ENCODE results near the gene ANKS1A. TPM values are rescaled to one million over a fixed set of nuclear protein-coding genes. Genes with fewer than 3 reads are reported as not detected.

ANKS1A gene
- total and polyA plus RNA-seq, 7 experiments from 2014 or later: 2.1 to 14.8 (median 9.6) TPM

- Mint-ChIP-seq H3K27me3 (no peaks in the 10 kb centered on the region), H3K36me3 (peaks cover 0 to 38% (median 19%) of the 10 kb centered on the region in 5 donors), H3K9me3 (no peaks in the 10 kb centered on the region), H3K27ac (no peak overlapping the region), H3K4me3 (no peak overlapping the region), H3K4me1 (peaks cover 0 to 2% (median 0%) of the 10 kb centered on the region in 7 donors)
- no peak overlapping the region for H3K4me3 ChIP-seq (ENCODE audit: low read length)
- peaks cover 0 to 19% (median 0%) of the 10 kb centered on the region in 3 experiments for H3K36me3 ChIP-seq (ENCODE audit: control insufficient read depth in 2 of 3, insufficient read depth in 3 of 3, low read length in 3 of 3)
- no peak overlapping the region for H3K27ac ChIP-seq (ENCODE audit: low read depth, low read length)
- no peaks in the 10 kb centered on the region for H3K9me3 ChIP-seq (ENCODE audit: control insufficient read depth in 2 of 3, low read length in 3 of 3)
- ChIA-PET CTCF (no interaction called here), POLR2A (interaction anchor here (0.7 kb wide), 1 partner anchor 9 kb away, joined by 3 read pairs; no protein-coding TSS in a partner anchor)
- H3K4me1 ChIP-seq (ENCODE audit: control insufficient read depth in 2 of 2, insufficient read depth in 2 of 2, low read length in 2 of 2): no peaks in the 10 kb centered on the region
- DNase-seq (no peak), ATAC-seq (no peak)
- intact Hi-C loops (cut with micrococcal nuclease): no loop called here
- H3K27me3 ChIP-seq (ENCODE audit: control insufficient read depth in 2 of 2, insufficient read depth in 2 of 2, low read length in 2 of 2): no peaks in the 10 kb centered on the region
Measured at GRCh38 chr6:35018746-35019145, 129.7 kb downstream of the ANKS1A start.

DNA sequence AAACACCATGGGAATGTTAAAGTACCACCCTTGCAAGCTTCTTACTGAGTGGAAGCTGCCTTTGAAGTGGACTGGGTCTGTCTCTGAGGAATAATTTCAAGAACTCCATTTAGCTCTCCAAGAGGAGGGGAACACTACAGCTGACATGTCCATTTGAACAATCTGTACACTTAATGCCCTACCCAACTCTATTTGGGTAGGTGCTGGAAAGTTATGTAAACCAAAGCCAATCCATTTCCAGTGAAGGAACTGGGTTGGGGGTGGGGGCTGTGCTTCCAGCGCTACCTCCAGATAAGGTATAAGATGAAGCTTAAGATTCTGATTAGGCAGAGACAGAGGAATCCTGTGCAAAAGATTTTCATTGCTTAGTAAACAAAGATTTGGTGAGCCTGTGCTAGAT, 130.1 kb downstream of the ANKS1A start:
- CTCF ChIA-PET: no interaction called here

GRCh38 chr6:35019831-35020230, 130.8 kb downstream of the ANKS1A start:
- CTCF ChIA-PET: no interaction called here
- DNase-seq: no peak

More for the DNA sequence above, 130.1 kb downstream of the ANKS1A start:
- no peaks in the 10 kb centered on the region for H3K9me3 Mint-ChIP-seq
- ATAC-seq (no peak), DNase-seq (no peak)
- intact Hi-C loops (cut with micrococcal nuclease): no loop called here
- Histone ChIP-seq H3K36me3 (ENCODE audit: control insufficient read depth in 2 of 3, insufficient read depth in 3 of 3, low read length in 3 of 3) (peaks cover 0 to 19% (median 0%) of the 10 kb centered on the region in 3 experiments), H3K9me3 (ENCODE audit: control insufficient read depth in 2 of 3, low read length in 3 of 3) (no peaks in the 10 kb centered on the region), H3K4me1 (ENCODE audit: control insufficient read depth in 2 of 2, insufficient read depth in 2 of 2, low read length in 2 of 2) (no peaks in the 10 kb centered on the region), H3K4me3 (ENCODE audit: low read length) (no peak overlapping the region), H3K27ac (ENCODE audit: low read depth, low read length) (no peak overlapping the region), H3K27me3 (ENCODE audit: control insufficient read depth in 2 of 2, insufficient read depth in 2 of 2, low read length in 2 of 2) (no peaks in the 10 kb centered on the region)
- peaks cover 0 to 2% (median 0%) of the 10 kb centered on the region in 7 donors for H3K4me1 Mint-ChIP-seq
- POLR2A ChIA-PET: no interaction called here
- H3K4me3 Mint-ChIP-seq: no peak overlapping the region
- H3K27ac Mint-ChIP-seq: no peak overlapping the region
- H3K36me3 Mint-ChIP-seq: peaks cover 0 to 40% (median 19%) of the 10 kb centered on the region in 5 donors
- H3K27me3 Mint-ChIP-seq: no peaks in the 10 kb centered on the region

DNA sequence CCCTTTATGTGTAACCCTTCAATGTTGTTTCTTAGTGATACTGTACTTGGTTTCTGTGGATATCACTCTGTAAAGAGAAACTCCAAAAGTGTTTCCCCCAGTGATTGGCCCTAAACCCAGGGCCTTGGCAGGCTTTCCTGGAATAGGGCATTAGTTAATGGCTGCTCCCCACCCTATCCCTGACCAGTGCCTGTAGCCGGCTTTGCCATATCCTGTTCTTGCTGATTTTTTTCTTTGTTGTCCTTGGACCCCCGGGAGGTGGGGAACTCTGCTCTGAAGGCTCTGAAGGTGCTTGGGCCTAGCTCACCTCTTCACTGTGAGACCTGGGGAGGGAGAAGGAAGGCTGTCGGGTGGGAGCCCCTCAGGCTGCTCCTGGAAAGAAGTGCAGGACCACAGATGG, 131.9 kb downstream of the ANKS1A start:
- no peak for DNase-seq
- no peak overlapping the region for H3K4me3 Mint-ChIP-seq
- Histone ChIP-seq H3K36me3 (ENCODE audit: control insufficient read depth in 2 of 3, insufficient read depth in 3 of 3, low read length in 3 of 3) (peaks cover 0 to 19% (median 0%) of the 10 kb centered on the region in 3 experiments), H3K27ac (ENCODE audit: low read depth, low read length) (no peak overlapping the region), H3K9me3 (ENCODE audit: control insufficient read depth in 2 of 3, low read length in 3 of 3) (no peaks in the 10 kb centered on the region), H3K27me3 (ENCODE audit: control insufficient read depth in 2 of 2, insufficient read depth in 2 of 2, low read length in 2 of 2) (no peaks in the 10 kb centered on the region), H3K4me1 (ENCODE audit: control insufficient read depth in 2 of 2, insufficient read depth in 2 of 2, low read length in 2 of 2) (no peaks in the 10 kb centered on the region), H3K4me3 (ENCODE audit: low read length) (no peak overlapping the region)
- CTCF ChIA-PET: no interaction called here
- no peaks in the 10 kb centered on the region for H3K9me3 Mint-ChIP-seq
- POLR2A ChIA-PET: no interaction called here
- no peaks in the 10 kb centered on the region for H3K27me3 Mint-ChIP-seq
- H3K4me1 Mint-ChIP-seq: peaks cover 0 to 2% (median 0%) of the 10 kb centered on the region in 7 donors
- intact Hi-C loops (cut with micrococcal nuclease): no loop called here
- ATAC-seq: no peak
- H3K36me3 Mint-ChIP-seq: peaks cover 0 to 52% (median 23%) of the 10 kb centered on the region in 5 donors
- H3K27ac Mint-ChIP-seq: no peak overlapping the region

More at GRCh38 chr6:35019831-35020230, 130.8 kb downstream of the ANKS1A start:
- Histone ChIP-seq H3K4me1 (ENCODE audit: control insufficient read depth in 2 of 2, insufficient read depth in 2 of 2, low read length in 2 of 2) (no peaks in the 10 kb centered on the region), H3K4me3 (ENCODE audit: low read length) (no peak overlapping the region), H3K27me3 (ENCODE audit: control insufficient read depth in 2 of 2, insufficient read depth in 2 of 2, low read length in 2 of 2) (no peaks in the 10 kb centered on the region), H3K27ac (ENCODE audit: low read depth, low read length) (no peak overlapping the region), H3K36me3 (ENCODE audit: control insufficient read depth in 2 of 3, insufficient read depth in 3 of 3, low read length in 3 of 3) (peaks cover 0 to 19% (median 0%) of the 10 kb centered on the region in 3 experiments), H3K9me3 (ENCODE audit: control insufficient read depth in 2 of 3, low read length in 3 of 3) (no peaks in the 10 kb centered on the region)
- Mint-ChIP-seq H3K36me3 (peaks cover 0 to 46% (median 19%) of the 10 kb centered on the region in 5 donors), H3K4me3 (no peak overlapping the region), H3K4me1 (peaks cover 0 to 2% (median 0%) of the 10 kb centered on the region in 7 donors), H3K27me3 (no peaks in the 10 kb centered on the region), H3K9me3 (no peaks in the 10 kb centered on the region), H3K27ac (peak overlapping the region in 1 of 9 donors; percentile 5)
- ATAC-seq: no peak
- intact Hi-C loops (cut with micrococcal nuclease): no loop called here
- POLR2A ChIA-PET: no interaction called here

GRCh38 chr6:35023091-35024000, 134.3 kb downstream of the ANKS1A start:
- Mint-ChIP-seq H3K4me3 (no peak overlapping the region), H3K36me3 (peaks cover 0 to 44% (median 14%) of the 10 kb centered on the region in 5 donors), H3K9me3 (no peaks in the 10 kb centered on the region), H3K4me1 (peaks cover 0 to 2% (median 0%) of the 10 kb centered on the region in 7 donors), H3K27ac (no peak overlapping the region), H3K27me3 (no peaks in the 10 kb centered on the region)
- no peak overlapping the region for H3K27ac ChIP-seq (ENCODE audit: low read depth, low read length)
- H3K9me3 ChIP-seq (ENCODE audit: control insufficient read depth in 2 of 3, low read length in 3 of 3): no peaks in the 10 kb centered on the region
- H3K4me3 ChIP-seq (ENCODE audit: low read length): no peak overlapping the region
- ATAC-seq: no peak
- intact Hi-C loops (cut with micrococcal nuclease): no loop called here
- DNase-seq: no peak
- ChIA-PET CTCF (no interaction called here), POLR2A (interaction anchor here (0.5 kb wide), 1 partner anchor 132 kb away, joined by 4 read pairs; no protein-coding TSS in a partner anchor)
- H3K27me3 ChIP-seq (ENCODE audit: control insufficient read depth in 2 of 2, insufficient read depth in 2 of 2, low read length in 2 of 2): no peaks in the 10 kb centered on the region
- H3K36me3 ChIP-seq (ENCODE audit: control insufficient read depth in 2 of 3, insufficient read depth in 3 of 3, low read length in 3 of 3): peaks cover 0 to 8% (median 0%) of the 10 kb centered on the region in 3 experiments
- H3K4me1 ChIP-seq (ENCODE audit: control insufficient read depth in 2 of 2, insufficient read depth in 2 of 2, low read length in 2 of 2): no peaks in the 10 kb centered on the region

- ChIA-PET CTCF (no interaction called here), POLR2A (no interaction called here)
- Mint-ChIP-seq H3K9me3 (no peaks in the 10 kb centered on the region), H3K4me1 (peaks cover 0 to 2% (median 0%) of the 10 kb centered on the region in 7 donors), H3K36me3 (peaks cover 0 to 36% (median 4%) of the 10 kb centered on the region in 5 donors), H3K27me3 (no peaks in the 10 kb centered on the region), H3K4me3 (no peak overlapping the region), H3K27ac (no peak overlapping the region)
- H3K9me3 ChIP-seq (ENCODE audit: control insufficient read depth in 2 of 3, low read length in 3 of 3): no peaks in the 10 kb centered on the region
- intact Hi-C loops (cut with micrococcal nuclease): no loop called here
- H3K27ac ChIP-seq (ENCODE audit: low read depth, low read length): no peak overlapping the region
- no peaks in the 10 kb centered on the region for H3K27me3 ChIP-seq (ENCODE audit: control insufficient read depth in 2 of 2, insufficient read depth in 2 of 2, low read length in 2 of 2)
- H3K4me3 ChIP-seq (ENCODE audit: low read length): no peak overlapping the region
- peaks cover 0 to 8% (median 0%) of the 10 kb centered on the region in 3 experiments for H3K36me3 ChIP-seq (ENCODE audit: control insufficient read depth in 2 of 3, insufficient read depth in 3 of 3, low read length in 3 of 3)
- DNase-seq (no peak), ATAC-seq (peak; percentile 54)
- H3K4me1 ChIP-seq (ENCODE audit: control insufficient read depth in 2 of 2, insufficient read depth in 2 of 2, low read length in 2 of 2): no peaks in the 10 kb centered on the region
Measured at GRCh38 chr6:35024551-35025054, 135.5 kb downstream of the ANKS1A start.
